Subcutaneous abdominal adipose tissue (tissue), 5 donors: Measurements from ENCODE around the gene TNIK.
"Not testable (repeated sequence)": the region's sequence is repeated elsewhere in the genome, so short reads cannot be mapped to it uniquely, and the experiment has no call there.

Experiments used
- H3K27ac ChIP-seq: one replicate; pipeline ENCODE4 v1.7.0; 2013; ENCODE audit warnings: low read depth, mild to moderate bottlenecking, inconsistent platforms, low read length, moderate library complexity
- H3K27me3 ChIP-seq, 5 donors: one replicate each; pipeline ENCODE4 v1.7.0; 2013; ENCODE audit warnings: low read length in 5 of 5, inconsistent platforms in 1 of 5; ENCODE audit not compliant: control insufficient read depth in 5 of 5, insufficient read depth in 4 of 5
- H3K36me3 ChIP-seq, 5 donors: one replicate each; pipeline ENCODE4 v1.7.0; 2013; ENCODE audit warnings: low read length in 5 of 5; ENCODE audit not compliant: control insufficient read depth in 5 of 5, insufficient read depth in 5 of 5
- H3K4me1 ChIP-seq, 5 donors: one replicate each; pipeline ENCODE4 v1.7.0; 2013; ENCODE audit warnings: low read length in 5 of 5, mild to moderate bottlenecking in 3 of 5, moderate library complexity in 1 of 5; ENCODE audit not compliant: control insufficient read depth in 5 of 5, insufficient read depth in 5 of 5
- H3K4me3 ChIP-seq, 5 donors: one replicate each; pipeline ENCODE4 v1.7.0; 2013; ENCODE audit warnings: low read length in 5 of 5, low read depth in 1 of 5
- H3K9ac ChIP-seq, 5 donors: one replicate each; pipeline ENCODE4 v1.7.0; 2013; ENCODE audit warnings: low read length in 5 of 5, mild to moderate bottlenecking in 4 of 5, moderate library complexity in 3 of 5
- H3K9me3 ChIP-seq, 5 donors: one replicate each; pipeline ENCODE4 v1.7.0; 2013; ENCODE audit warnings: low read length in 5 of 5; ENCODE audit not compliant: control insufficient read depth in 5 of 5
- donor health status: healthy.
- donor health status: healthy.
- donor health status: healthy.
- donor health status: healthy.
- donor health status: healthy.

Gene TNIK

DNA sequence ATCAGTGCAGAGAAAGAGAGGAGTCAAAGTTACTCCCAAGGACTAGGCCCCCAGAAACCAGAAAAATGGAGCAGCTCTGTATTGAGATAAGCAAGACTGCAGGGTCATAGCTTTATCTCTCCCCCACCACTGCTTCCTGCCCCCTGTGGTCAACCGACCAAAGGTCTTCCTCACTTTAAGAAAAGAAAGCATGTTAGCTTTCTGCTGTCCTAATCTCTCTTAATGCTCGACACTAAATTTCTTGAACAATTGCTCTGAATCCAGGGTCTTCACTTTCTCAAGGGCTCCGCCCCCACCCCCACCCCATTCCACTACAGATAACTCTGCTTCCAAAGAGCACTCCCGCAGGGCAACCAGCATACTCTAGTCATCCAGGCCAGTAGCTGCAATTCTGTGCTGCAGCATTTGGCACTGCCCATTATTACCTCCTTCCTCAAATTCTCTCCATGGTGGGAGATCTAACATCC lies 31.9 kb downstream of the TNIK start:
- H3K27me3 ChIP-seq = no peaks in the 10 kb centered on the region
- no peak overlapping the region for H3K27ac ChIP-seq
- H3K4me3 ChIP-seq = no peak overlapping the region
- H3K36me3 ChIP-seq = no peaks in the 10 kb centered on the region
- no peak overlapping the region for H3K9ac ChIP-seq
- H3K9me3 ChIP-seq = no peaks in the 10 kb centered on the region
- no peaks in the 10 kb centered on the region for H3K4me1 ChIP-seq

DNA sequence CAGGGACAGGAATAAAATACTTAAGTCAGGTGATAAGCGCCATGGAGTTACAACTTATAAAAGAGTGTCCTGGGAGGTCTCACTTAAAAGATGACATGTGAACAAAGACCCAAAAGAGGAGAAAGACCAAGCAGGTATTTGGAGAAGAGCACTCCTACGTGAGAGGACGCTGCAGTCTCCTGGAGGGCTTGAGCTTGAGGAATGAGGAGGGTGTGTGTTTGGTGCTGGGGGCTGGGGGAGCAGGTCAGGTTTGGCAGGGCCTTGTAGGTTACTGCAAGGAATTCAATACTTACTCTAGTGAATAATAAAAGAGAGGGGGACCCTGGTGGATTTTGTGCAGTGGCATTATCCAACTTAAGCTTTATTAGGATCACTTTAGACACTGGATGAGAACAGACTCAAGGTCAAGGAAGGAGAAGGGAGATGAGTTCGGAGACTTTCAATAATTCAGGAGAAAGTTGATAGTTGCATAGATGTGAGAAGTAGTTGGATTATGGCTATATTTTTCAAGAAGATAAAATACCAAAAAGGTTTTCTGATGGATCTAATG lies 32.4 kb downstream of the TNIK start:
- H3K9me3 ChIP-seq = no peaks in the 10 kb centered on the region

GRCh38 chr3:171424063-171424462 lies 36.1 kb downstream of the TNIK start:
- H3K27ac ChIP-seq, H3K4me1 ChIP-seq, H3K36me3 ChIP-seq, H3K9ac ChIP-seq, H3K9me3 ChIP-seq, H3K27me3 ChIP-seq, H3K4me3 ChIP-seq: not testable (repeated sequence)

More for the DNA sequence above, 32.4 kb downstream of the TNIK start:
- no peak overlapping the region for H3K27ac ChIP-seq
- no peaks in the 10 kb centered on the region for H3K27me3 ChIP-seq
- no peaks in the 10 kb centered on the region for H3K4me1 ChIP-seq
- no peaks in the 10 kb centered on the region for H3K36me3 ChIP-seq
- H3K4me3 ChIP-seq = no peak overlapping the region
- no peak overlapping the region for H3K9ac ChIP-seq

GRCh38 chr3:171422855-171423254 lies 37.4 kb downstream of the TNIK start:
- not testable (repeated sequence) for H3K27ac ChIP-seq, H3K4me3 ChIP-seq, H3K27me3 ChIP-seq, H3K4me1 ChIP-seq, H3K9ac ChIP-seq, H3K9me3 ChIP-seq, H3K36me3 ChIP-seq

DNA sequence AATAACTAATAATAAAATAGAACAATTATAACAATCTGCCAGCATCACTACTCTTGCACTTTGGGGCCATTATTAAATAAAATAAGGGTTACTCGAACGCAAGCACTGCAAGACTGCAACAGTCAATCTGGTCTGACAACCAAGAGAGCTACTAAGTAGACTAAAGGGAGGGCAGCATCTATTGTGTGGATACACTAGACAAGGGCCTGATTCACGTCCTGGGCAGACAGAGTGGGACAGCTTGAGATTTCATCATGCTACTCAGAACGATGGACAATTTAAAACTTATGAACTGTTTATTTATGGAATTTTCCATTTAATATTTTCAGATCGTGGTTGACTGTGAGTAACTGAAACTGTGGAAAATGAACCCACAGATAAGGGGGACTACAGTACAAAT lies 39.5 kb downstream of the TNIK start:
- H3K9me3 ChIP-seq = no peaks in the 10 kb centered on the region
- no peak overlapping the region for H3K9ac ChIP-seq
- H3K4me3 ChIP-seq = no peak overlapping the region
- H3K27me3 ChIP-seq = no peaks in the 10 kb centered on the region
- H3K4me1 ChIP-seq = no peaks in the 10 kb centered on the region
- H3K36me3 ChIP-seq = no peaks in the 10 kb centered on the region
- H3K27ac ChIP-seq = no peak overlapping the region

DNA sequence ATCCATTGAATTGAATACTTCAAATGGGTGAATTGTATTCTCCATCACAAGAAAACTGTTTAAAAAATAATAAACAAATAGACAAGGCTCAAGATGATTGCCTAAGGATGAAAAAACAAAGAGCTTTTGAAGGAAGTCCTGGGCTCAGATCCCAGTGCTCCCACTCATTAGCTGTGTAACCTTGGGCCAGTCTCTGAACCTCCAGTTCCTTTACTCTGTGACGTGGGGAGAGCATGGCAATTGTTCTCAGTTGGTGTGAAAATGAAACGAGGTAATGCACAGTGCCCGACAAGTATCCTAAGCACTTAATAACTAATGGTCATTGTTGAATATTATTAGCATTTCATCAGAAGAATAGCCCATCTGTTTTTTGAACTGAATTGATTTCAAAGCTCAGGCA lies 40.7 kb downstream of the TNIK start:
- Histone ChIP-seq H3K4me1 (no peaks in the 10 kb centered on the region), H3K4me3 (no peak overlapping the region), H3K9ac (no peak overlapping the region), H3K9me3 (no peaks in the 10 kb centered on the region), H3K27ac (no peak overlapping the region), H3K36me3 (no peaks in the 10 kb centered on the region), H3K27me3 (no peaks in the 10 kb centered on the region)

DNA sequence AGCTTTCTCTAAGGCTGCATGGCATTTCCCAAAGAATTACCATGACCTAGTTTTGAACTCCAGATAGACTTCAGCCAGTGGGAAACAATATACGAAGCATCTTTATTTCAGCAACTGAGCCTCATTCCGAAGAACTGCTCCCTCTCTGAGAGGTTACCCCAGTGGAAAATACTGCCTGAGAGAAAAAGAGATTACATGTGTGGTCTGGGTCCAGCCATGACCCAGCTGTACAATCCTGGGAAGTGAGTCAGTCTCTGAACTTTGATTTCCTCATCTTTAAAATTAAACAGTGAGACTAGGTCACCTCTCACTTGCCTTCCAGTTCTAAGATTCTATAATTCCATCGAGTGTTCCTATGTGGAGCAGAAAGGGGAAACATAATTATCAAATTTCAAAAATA lies 42.4 kb downstream of the TNIK start:
- no peaks in the 10 kb centered on the region for H3K27me3 ChIP-seq
- no peaks in the 10 kb centered on the region for H3K4me1 ChIP-seq
- H3K9me3 ChIP-seq = no peaks in the 10 kb centered on the region
- H3K36me3 ChIP-seq = no peaks in the 10 kb centered on the region
- no peak overlapping the region for H3K27ac ChIP-seq
- H3K9ac ChIP-seq = no peak overlapping the region
- H3K4me3 ChIP-seq = no peak overlapping the region

- Histone ChIP-seq H3K9me3 (no peaks in the 10 kb centered on the region), H3K9ac (no peak overlapping the region), H3K27ac (no peak overlapping the region), H3K36me3 (no peaks in the 10 kb centered on the region), H3K4me3 (no peak overlapping the region), H3K4me1 (no peaks in the 10 kb centered on the region), H3K27me3 (no peaks in the 10 kb centered on the region)
Observed at GRCh38 chr3:171417137-171417536, 43.1 kb downstream of the TNIK start.

GRCh38 chr3:171416666-171417065 lies 43.5 kb downstream of the TNIK start:
- Histone ChIP-seq H3K9me3 (no peaks in the 10 kb centered on the region), H3K9ac (no peak overlapping the region), H3K36me3 (no peaks in the 10 kb centered on the region), H3K27me3 (no peaks in the 10 kb centered on the region), H3K4me1 (no peaks in the 10 kb centered on the region), H3K4me3 (no peak overlapping the region), H3K27ac (no peak overlapping the region)

DNA sequence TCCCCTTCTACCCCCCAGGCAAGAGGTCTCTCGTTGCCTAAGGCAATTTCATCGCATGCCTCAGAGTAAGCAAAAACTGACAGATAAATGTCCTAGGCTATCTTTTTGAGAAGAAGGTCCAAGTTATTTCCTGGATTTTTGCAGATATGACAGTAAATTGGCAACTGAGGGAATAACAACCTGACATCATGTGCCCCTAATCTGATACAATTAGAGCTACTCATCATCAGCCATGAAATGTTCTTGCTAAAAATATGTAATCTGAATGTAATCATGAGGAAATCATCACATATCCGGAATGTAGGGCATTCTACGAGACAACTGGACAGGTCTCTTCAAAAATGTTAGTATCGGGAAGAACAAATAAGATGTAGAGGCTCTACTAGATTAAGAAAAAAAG lies 44.1 kb downstream of the TNIK start:
- Histone ChIP-seq H3K36me3 (no peaks in the 10 kb centered on the region), H3K27me3 (no peaks in the 10 kb centered on the region), H3K4me3 (no peak overlapping the region), H3K9me3 (no peaks in the 10 kb centered on the region), H3K27ac (no peak overlapping the region), H3K4me1 (no peaks in the 10 kb centered on the region), H3K9ac (no peak overlapping the region)

DNA sequence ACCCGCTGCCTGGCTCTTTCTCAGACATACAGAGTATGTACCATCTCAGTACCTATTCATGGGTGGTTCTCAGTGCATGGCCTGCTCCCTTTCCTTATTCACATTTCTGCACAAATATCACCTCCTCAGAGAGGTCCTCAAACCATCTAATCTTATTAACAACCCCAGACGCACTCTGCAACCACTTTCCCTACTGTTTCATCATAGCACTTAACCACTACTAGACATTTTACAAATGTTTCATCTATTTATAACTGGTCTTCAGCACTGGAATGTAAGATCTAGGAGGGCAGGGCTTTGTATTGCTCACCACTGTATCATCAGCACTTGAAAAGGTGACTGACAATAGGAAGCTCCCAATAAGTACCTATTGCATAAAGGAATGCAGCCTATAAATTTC lies 45.1 kb downstream of the TNIK start:
- H3K9ac ChIP-seq = no peak overlapping the region
- no peaks in the 10 kb centered on the region for H3K27me3 ChIP-seq
- H3K4me1 ChIP-seq = no peaks in the 10 kb centered on the region
- H3K27ac ChIP-seq = no peak overlapping the region
- no peaks in the 10 kb centered on the region for H3K9me3 ChIP-seq
- no peaks in the 10 kb centered on the region for H3K36me3 ChIP-seq
- H3K4me3 ChIP-seq = no peak overlapping the region
